ENCODE measurements around the gene IFITM1. TPM values are rescaled to one million over a fixed set of nuclear protein-coding genes. Genes with fewer than 3 reads are reported as not detected.
A peak's percentile ranks its signal among the peaks of the same experiment; 100 is the strongest.

IFITM1 gene
- polyA plus RNA-seq, 3 donors = 26.0 to 49.5 (median 36.3) TPM

DNA sequence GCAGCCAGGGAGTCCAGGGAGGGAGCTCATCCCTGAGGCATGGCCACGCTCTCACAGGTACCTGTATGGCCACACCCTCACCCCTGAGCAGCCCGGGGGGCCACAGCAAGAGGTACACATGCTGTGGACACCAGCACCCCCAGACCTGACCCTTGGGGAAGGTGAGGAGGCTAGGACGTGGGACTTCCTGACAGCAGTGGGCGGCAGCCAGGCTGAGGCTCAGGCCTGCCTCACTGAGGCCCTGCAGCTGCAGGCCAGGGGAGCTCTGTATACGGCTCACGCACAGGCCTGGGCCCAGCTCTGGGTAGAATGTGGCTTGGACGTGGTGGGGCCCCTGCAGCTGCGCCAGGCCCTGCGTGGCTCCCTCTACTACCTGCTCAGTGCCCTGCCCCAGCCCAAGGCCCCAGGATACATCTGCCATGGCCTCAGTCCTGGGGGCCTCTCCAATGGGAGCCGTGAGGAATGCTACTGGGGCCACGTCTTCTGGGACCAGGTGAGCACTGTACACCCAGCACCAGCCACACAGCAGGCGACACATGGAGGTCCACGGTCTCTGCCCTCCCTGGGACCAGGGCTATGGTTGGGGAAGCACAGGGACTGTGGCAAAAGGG lies 23.1 kb upstream of the IFITM1 start:
- peaks cover 27 to 45% (median 32%) of the 10 kb centered on the region in 3 donors for H3K27me3 Mint-ChIP-seq (ENCODE audit: low read depth in 3 of 3)
- H3K4me3 Mint-ChIP-seq = peak overlapping the region in 1 of 2 donors; percentile 39
- peaks cover 0 to 9% (median 4%) of the 10 kb centered on the region in 7 donors for H3K9me3 Mint-ChIP-seq
- H4K20me1 ChIP-seq (ENCODE audit: insufficient read depth, low read length) = no peaks in the 10 kb centered on the region
- no peak overlapping the region for H3K4me2 ChIP-seq (replicated peaks; ENCODE audit: extremely low read depth, low read length, poor library complexity, severe bottlenecking)
- no peaks in the 10 kb centered on the region for H3K36me3 ChIP-seq (replicated peaks in 1 of 2; ENCODE audit: control insufficient read depth in 1 of 2, insufficient read depth in 2 of 2, low read length in 2 of 2)
- H3K27ac ChIP-seq (ENCODE audit: low read depth in 1 of 2, low read length in 2 of 2) = no peak overlapping the region
- H2AFZ ChIP-seq (ENCODE audit: insufficient read depth, low read depth, low read length, poor library complexity, severe bottlenecking) = no peak overlapping the region
- H3K4me3 ChIP-seq (replicated peaks in 1 of 3; ENCODE audit: low read depth in 2 of 3, low read length in 3 of 3) = no peak overlapping the region
- peaks cover 14 to 20% of the 10 kb centered on the region in 2 donors for H3K4me1 ChIP-seq (ENCODE audit: control insufficient read depth in 1 of 2, insufficient read depth in 2 of 2, low read length in 2 of 2)
- peaks cover 17% of the 10 kb centered on the region for H3K4me1 Mint-ChIP-seq
- H3K36me3 Mint-ChIP-seq = peaks cover 10 to 11% of the 10 kb centered on the region in 2 donors
- intact Hi-C loops (cut with micrococcal nuclease) = no loop called here
- 94% methylated on average over 11 of the region's 13 CpGs for WGBS (ENCODE audit: insufficient coverage)
- no peak overlapping the region for H3K27ac Mint-ChIP-seq
- no peak for TF ChIP-seq CTCF (IDR thresholded peaks at IDR 0.05)
- H3K9ac ChIP-seq (ENCODE audit: insufficient read depth, low read length, poor library complexity, severe bottlenecking) = no peak overlapping the region
- no peaks in the 10 kb centered on the region for H3K9me3 ChIP-seq (replicated peaks in 1 of 2; ENCODE audit: control insufficient read depth in 1 of 2, insufficient read depth in 1 of 2, low read length in 2 of 2)
- H3K27me3 ChIP-seq (ENCODE audit: control insufficient read depth in 2 of 2, insufficient read depth in 2 of 2, low read length in 2 of 2) = peaks cover 0 to 25% of the 10 kb centered on the region in 2 donors
- no peak for DNase-seq
- no peaks in the 10 kb centered on the region for H3K79me2 ChIP-seq (ENCODE audit: insufficient read depth, low read length)

DNA sequence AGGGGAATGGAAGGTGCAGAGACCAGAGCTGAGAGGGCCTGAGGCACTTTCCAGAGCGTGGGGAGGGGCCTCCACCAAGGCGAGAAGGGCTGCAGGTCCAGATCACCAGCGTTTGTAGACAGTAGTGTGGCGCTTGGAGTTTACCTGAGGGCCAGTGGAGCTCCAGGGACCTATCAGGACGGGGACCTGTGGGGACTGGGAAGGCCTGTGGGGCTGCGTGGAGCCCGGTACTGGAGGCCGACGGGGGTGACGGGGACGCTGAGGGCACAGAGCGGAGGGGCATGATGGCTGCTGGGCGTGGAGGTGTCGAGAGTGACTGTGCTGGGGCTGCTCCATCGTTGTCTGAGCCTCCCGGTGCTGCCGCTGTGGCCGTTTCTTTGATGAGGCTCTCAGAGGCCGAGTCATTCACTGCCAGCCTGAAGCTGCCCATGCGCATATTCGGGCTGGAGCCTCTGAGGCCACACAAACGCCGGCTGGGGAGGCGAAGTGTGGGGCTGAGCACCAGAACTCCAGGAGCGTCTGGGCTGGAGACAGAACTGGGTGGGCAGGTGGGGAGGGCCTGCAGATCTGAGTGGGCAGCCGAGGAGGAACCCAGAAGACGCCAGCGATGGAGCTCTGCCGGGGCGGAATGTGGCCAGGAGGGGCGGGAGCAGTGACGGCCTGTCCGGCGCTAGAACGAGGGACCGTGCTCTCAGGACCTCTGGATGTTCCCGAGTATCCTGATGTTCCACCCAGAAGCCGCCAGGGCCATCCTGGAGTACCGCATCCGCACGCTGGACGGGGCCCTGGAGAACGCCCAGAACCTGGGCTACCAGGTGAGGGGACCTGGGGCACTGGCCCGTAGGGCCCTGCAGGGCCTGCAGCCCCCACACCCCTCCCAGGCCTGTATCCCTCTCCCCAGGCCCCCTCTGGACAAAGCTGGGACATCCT lies 22.3 kb upstream of the IFITM1 start:
- H2AFZ ChIP-seq (ENCODE audit: insufficient read depth, low read depth, low read length, poor library complexity, severe bottlenecking) = no peak overlapping the region
- peaks cover 14 to 20% of the 10 kb centered on the region in 2 donors for H3K4me1 ChIP-seq (ENCODE audit: control insufficient read depth in 1 of 2, insufficient read depth in 2 of 2, low read length in 2 of 2)
- TF ChIP-seq CTCF (IDR thresholded peaks at IDR 0.05) = no peak
- intact Hi-C loops (cut with micrococcal nuclease) = no loop called here
- no peak overlapping the region for H3K4me3 ChIP-seq (replicated peaks in 1 of 3; ENCODE audit: low read depth in 2 of 3, low read length in 3 of 3)
- H3K9ac ChIP-seq (ENCODE audit: insufficient read depth, low read length, poor library complexity, severe bottlenecking) = no peak overlapping the region
- peak overlapping the region in 1 of 2 donors; percentile 48 for H3K4me3 Mint-ChIP-seq
- peaks cover 17% of the 10 kb centered on the region for H3K4me1 Mint-ChIP-seq
- H3K79me2 ChIP-seq (ENCODE audit: insufficient read depth, low read length) = no peaks in the 10 kb centered on the region
- WGBS (ENCODE audit: insufficient coverage) = 94% methylated on average over 44 of the region's 44 CpGs
- H3K36me3 Mint-ChIP-seq = peaks cover 10 to 11% of the 10 kb centered on the region in 2 donors
- peaks cover 0 to 9% (median 3%) of the 10 kb centered on the region in 7 donors for H3K9me3 Mint-ChIP-seq
- DNase-seq = no peak
- H3K27me3 Mint-ChIP-seq (ENCODE audit: low read depth in 3 of 3) = peaks cover 22 to 45% (median 29%) of the 10 kb centered on the region in 3 donors
- no peak overlapping the region for H3K27ac ChIP-seq (ENCODE audit: low read depth in 1 of 2, low read length in 2 of 2)
- H3K27me3 ChIP-seq (ENCODE audit: control insufficient read depth in 2 of 2, insufficient read depth in 2 of 2, low read length in 2 of 2) = peaks cover 0 to 17% of the 10 kb centered on the region in 2 donors
- no peaks in the 10 kb centered on the region for H3K36me3 ChIP-seq (replicated peaks in 1 of 2; ENCODE audit: control insufficient read depth in 1 of 2, insufficient read depth in 2 of 2, low read length in 2 of 2)
- no peaks in the 10 kb centered on the region for H4K20me1 ChIP-seq (ENCODE audit: insufficient read depth, low read length)
- H3K9me3 ChIP-seq (replicated peaks in 1 of 2; ENCODE audit: control insufficient read depth in 1 of 2, insufficient read depth in 1 of 2, low read length in 2 of 2) = no peaks in the 10 kb centered on the region
- peak overlapping the region in 1 of 7 donors; percentile 57 for H3K27ac Mint-ChIP-seq
- H3K4me2 ChIP-seq (replicated peaks; ENCODE audit: extremely low read depth, low read length, poor library complexity, severe bottlenecking) = no peak overlapping the region
